Kidney epithelial cell (primary cell): ENCODE results near the gene COX19. TPM values are rescaled to one million over a fixed set of nuclear protein-coding genes. Genes with fewer than 3 reads are reported as not detected.

Source experiments
- DNase-seq: peaks from one replicate; pipeline ENCODE4 v3.0.0-alpha.2; 2010; ENCODE audit warnings: low read depth
- H3K27me3 ChIP-seq: 2 replicates; pipeline ENCODE4 v1.6.0; 2011; ENCODE audit warnings: low read length; ENCODE audit not compliant: control insufficient read depth, insufficient read depth
- H3K36me3 ChIP-seq: 2 replicates; pipeline ENCODE4 v1.5.1; 2011; ENCODE audit warnings: low read length; ENCODE audit not compliant: control insufficient read depth, insufficient read depth
- H3K4me3 ChIP-seq: 2 replicates; pipeline ENCODE4 v1.5.1; 2011; ENCODE audit warnings: low read depth, mild to moderate bottlenecking, control low read depth, low read length
- total RNA-seq: library from RNA; depleted of rRNA; stranded (reverse); fragments of >200 nt; gene quantifications from 2 replicates; pipeline ENCODE4 v1.2.3, GENCODE V29; 2015
- TF ChIP-seq, protein P1 (sequence below): IDR thresholded peaks from 2 replicates; pipeline ENCODE4 v1.5.1; 2011; ENCODE audit warnings: mild to moderate bottlenecking, moderate library complexity, low read length, control low read depth, inconsistent platforms; ENCODE audit not compliant: insufficient read depth, poor library complexity, severe bottlenecking

COX19 gene
- total RNA-seq, 1 donor from 2014 or later, result 15.5 TPM

DNA sequence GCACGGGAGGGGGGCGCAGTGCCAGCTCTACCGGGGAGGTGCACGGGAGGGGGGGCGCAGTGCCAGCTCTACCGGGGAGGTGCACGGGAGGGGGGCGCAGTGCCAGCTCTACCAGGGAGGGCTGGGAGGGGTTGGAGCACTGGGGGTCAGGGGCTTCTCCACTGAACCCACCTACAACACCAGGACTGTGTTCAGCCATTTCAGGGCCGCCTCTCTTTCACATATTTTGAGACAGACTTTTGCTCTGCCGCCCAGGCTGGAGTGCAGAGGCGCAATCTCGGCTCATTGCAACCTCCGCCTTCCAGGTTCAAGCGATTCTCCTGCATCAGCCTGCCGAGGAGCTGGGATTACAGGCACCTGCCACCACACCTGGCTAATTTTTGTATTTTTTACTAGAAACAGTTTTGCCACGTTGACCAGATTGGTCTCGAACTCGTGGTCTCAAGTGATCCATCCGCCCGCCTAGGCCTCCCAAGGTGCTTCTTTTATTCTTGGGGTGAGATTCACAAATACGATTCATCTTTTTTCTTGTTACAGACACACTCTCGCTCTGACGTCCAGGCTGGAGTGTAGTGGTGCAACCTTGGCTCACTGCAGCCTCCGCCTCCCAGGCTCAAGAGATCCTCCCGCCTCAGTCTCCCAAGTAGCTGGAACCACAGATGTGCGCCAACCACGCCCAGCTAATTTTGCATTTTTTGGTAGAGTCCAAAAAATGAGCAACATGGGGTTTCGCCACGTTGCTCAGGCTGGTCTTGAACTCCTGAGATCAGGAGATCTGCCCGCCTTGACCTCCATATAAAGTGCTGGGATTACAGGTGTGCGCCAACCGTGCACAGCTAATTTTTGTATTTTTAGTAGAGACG lies 57.9 kb downstream of the COX19 start:
- TF ChIP-seq, protein P1, sequence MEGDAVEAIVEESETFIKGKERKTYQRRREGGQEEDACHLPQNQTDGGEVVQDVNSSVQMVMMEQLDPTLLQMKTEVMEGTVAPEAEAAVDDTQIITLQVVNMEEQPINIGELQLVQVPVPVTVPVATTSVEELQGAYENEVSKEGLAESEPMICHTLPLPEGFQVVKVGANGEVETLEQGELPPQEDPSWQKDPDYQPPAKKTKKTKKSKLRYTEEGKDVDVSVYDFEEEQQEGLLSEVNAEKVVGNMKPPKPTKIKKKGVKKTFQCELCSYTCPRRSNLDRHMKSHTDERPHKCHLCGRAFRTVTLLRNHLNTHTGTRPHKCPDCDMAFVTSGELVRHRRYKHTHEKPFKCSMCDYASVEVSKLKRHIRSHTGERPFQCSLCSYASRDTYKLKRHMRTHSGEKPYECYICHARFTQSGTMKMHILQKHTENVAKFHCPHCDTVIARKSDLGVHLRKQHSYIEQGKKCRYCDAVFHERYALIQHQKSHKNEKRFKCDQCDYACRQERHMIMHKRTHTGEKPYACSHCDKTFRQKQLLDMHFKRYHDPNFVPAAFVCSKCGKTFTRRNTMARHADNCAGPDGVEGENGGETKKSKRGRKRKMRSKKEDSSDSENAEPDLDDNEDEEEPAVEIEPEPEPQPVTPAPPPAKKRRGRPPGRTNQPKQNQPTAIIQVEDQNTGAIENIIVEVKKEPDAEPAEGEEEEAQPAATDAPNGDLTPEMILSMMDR, result no peak
- no peaks in the 10 kb centered on the region for H3K36me3 ChIP-seq
- no peak overlapping the region for H3K4me3 ChIP-seq
- peaks cover 6% of the 10 kb centered on the region for H3K27me3 ChIP-seq
- no peak for DNase-seq

DNA sequence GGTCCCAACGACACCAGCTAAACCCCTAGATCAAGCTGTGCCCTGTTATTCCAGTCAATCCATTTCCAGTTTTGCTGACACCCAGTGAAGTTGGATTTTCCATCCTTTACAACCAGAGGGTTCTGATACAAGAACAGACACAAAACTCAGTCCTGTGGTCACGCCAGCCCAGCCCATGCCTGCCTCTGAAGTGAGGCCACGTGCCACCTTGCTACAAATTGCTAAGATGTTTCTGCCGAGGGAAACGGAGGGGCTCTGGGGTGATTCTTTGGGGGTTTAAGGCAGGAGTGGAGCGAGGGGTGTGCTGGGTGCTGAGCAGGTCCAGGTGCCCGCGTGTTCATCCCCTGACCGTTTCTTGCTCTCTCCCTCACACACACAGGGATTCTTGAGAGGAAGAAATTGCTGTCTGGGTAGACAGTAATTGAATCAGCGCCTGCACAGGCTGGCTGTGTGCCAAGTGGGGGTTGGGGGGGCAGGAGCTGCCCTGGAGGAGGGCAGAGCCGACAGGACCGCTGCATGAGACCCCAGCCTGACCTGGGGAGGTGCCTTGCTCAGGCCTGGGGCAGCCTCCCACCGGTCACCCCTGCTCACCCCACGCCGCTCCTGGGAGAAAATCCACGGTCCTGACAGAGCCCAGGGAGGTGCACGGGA lies 58.9 kb downstream of the COX19 start:
- no peak overlapping the region for H3K4me3 ChIP-seq
- no peak for DNase-seq
- TF ChIP-seq, protein P1, result no peak
- peaks cover 6% of the 10 kb centered on the region for H3K27me3 ChIP-seq
- no peaks in the 10 kb centered on the region for H3K36me3 ChIP-seq

Other genes starting within 250 kb of the COX19 start
- 59.7 and 70.6 TPM in 2 replicates for gene DNAAF5, start 248.8 kb downstream of the COX19 start, total RNA-seq
- gene PRKAR1B, start 248.3 kb downstream of the COX19 start, total RNA-seq, result 23.7 and 23.8 TPM in 2 replicates
- 192 and 220 TPM in 2 replicates for gene SUN1, start 143.1 kb downstream of the COX19 start, total RNA-seq
- gene GET4, start 99.0 kb downstream of the COX19 start, total RNA-seq, result 59.6 and 63.1 TPM in 2 replicates
- gene ADAP1, start 20.9 kb downstream of the COX19 start, total RNA-seq, result 14.3 and 14.9 TPM in 2 replicates
- 0.75 TPM in 1 of 2 replicates, not detected in the other for gene CYP2W1, start 7.6 kb upstream of the COX19 start, total RNA-seq
- gene GPR146, start 69.0 kb upstream of the COX19 start, total RNA-seq, result 0.21 TPM in 2 replicates
- gene GPER1, start 112.6 kb upstream of the COX19 start, total RNA-seq, result 0.08 and 0.55 TPM in 2 replicates
- gene ZFAND2A, start 184.6 kb upstream of the COX19 start, total RNA-seq, result 28.0 and 33.2 TPM in 2 replicates